CD1c-positive myeloid dendritic cell (primary cell): Measurements from ENCODE around the gene TSPAN8.
"Not testable (repeated sequence)": the region's sequence is repeated elsewhere in the genome, so short reads cannot be mapped to it uniquely, and the experiment has no call there.

Experiments
- DNase-seq: peaks from one replicate; pipeline ENCODE4 v3.0.0-alpha.2; 2016; ENCODE audit errors: extremely low spot score

TSPAN8 gene

GRCh38 chr12:71157601-71158233 lies at the start of gene TSPAN8:
Gene TSPAN8 (minus strand): TSS chr12:71157999. CDS start chr12:71157678, 321 bp downstream.
- no peak for DNase-seq

- no peak for DNase-seq
These were observed 43.4 kb upstream of the TSPAN8 start for GRCh38 chr12:71201136-71201679.

- no peak for DNase-seq
These were observed 42.9 kb upstream of the TSPAN8 start for GRCh38 chr12:71200706-71201105.

GRCh38 chr12:71197460-71197859 lies 39.7 kb upstream of the TSPAN8 start:
- no peak for DNase-seq

GRCh38 chr12:71195338-71195896 lies 37.6 kb upstream of the TSPAN8 start:
- no peak for DNase-seq

GRCh38 chr12:71194657-71195056 lies 36.9 kb upstream of the TSPAN8 start:
- DNase-seq = no peak

- no peak for DNase-seq
These were observed 35.2 kb upstream of the TSPAN8 start for GRCh38 chr12:71193041-71193440.

- DNase-seq = no peak
These were observed 33.9 kb upstream of the TSPAN8 start for GRCh38 chr12:71191509-71192196.

GRCh38 chr12:71190822-71191221 lies 33.0 kb upstream of the TSPAN8 start:
- DNase-seq = no peak

GRCh38 chr12:71187379-71187778 lies 29.6 kb upstream of the TSPAN8 start:
- no peak for DNase-seq

GRCh38 chr12:71186571-71187288 lies 28.9 kb upstream of the TSPAN8 start:
- no peak for DNase-seq

- DNase-seq = no peak
These were observed 26.0 kb upstream of the TSPAN8 start for GRCh38 chr12:71183846-71184245.

- no peak for DNase-seq
These were observed 25.2 kb upstream of the TSPAN8 start for GRCh38 chr12:71183018-71183417.

- DNase-seq = no peak
These were observed 20.4 kb upstream of the TSPAN8 start for GRCh38 chr12:71178162-71178561.

GRCh38 chr12:71174825-71175224 lies 17.0 kb upstream of the TSPAN8 start:
- no peak for DNase-seq

GRCh38 chr12:71174146-71174545 lies 16.3 kb upstream of the TSPAN8 start:
- DNase-seq = no peak

- DNase-seq = no peak
These were observed 12.7 kb upstream of the TSPAN8 start for GRCh38 chr12:71170456-71170855.

GRCh38 chr12:71169286-71169685 lies 11.5 kb upstream of the TSPAN8 start:
- no peak for DNase-seq

GRCh38 chr12:71166862-71167496 lies 9.2 kb upstream of the TSPAN8 start:
- no peak for DNase-seq

- DNase-seq = no peak
These were observed 8.5 kb upstream of the TSPAN8 start for GRCh38 chr12:71166280-71166679.

- not testable (repeated sequence) for DNase-seq
These were observed 8.0 kb upstream of the TSPAN8 start for GRCh38 chr12:71165780-71166179.
